ENCODE measurements around the gene HIGD2B.
"Not testable (repeated sequence)": the region's sequence is repeated elsewhere in the genome, so short reads cannot be mapped to it uniquely, and the experiment has no call there.

The HIGD2B gene

DNA sequence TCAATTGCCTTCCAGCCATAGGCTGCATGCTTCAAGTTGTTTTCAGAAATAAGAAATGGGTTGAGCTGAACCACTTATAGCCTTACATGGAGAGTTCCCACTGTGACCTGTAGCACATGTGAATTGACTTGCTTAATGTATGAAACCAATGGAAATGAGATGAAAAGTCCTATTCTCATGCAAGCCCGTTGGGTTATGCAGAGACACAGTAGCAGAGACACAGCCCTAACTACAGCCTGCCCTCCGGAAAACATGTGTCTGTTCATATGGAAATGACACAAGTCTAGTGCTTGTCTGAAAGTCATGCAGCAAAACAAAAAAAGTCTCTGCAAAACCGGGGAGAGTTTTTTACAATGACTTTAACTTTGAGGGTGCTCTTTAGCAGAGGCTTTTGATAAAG lies 14.5 kb downstream of the HIGD2B start:
- DNase-seq: no peak

DNA sequence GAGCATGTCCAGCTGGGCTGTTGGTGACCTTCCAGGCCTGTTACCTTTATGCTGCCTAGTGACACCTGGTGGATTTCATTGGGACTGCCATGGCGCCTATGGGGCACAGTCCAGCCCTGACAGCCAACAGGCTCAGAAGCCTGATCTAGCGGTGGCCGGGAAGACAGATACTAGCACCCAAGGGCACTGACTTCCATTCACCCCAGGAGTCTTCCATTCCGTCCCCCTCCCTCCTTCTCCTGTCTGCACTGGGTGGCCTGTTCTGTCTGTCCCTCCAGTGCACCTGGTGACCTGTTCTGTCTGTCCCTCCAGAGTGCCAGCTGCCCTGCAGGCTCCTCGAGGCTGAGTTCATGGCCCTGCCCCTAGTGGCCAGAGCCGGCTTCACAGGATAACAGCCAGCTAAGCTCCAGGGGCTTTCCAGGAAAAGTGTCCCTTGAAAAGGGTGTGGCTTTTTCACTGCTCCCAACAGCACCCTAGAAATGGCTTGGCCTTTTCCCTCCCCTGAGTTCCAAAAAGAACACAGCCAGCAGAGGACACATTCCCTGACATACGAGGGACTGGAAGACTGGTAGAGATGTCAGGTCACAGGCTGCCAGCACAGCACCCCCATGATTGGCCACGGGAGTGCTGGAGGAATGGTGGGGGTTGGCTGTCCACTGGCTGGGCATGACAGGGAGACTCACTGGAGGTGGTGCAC lies 15.2 kb downstream of the HIGD2B start:
- not testable (repeated sequence) for DNase-seq

DNA sequence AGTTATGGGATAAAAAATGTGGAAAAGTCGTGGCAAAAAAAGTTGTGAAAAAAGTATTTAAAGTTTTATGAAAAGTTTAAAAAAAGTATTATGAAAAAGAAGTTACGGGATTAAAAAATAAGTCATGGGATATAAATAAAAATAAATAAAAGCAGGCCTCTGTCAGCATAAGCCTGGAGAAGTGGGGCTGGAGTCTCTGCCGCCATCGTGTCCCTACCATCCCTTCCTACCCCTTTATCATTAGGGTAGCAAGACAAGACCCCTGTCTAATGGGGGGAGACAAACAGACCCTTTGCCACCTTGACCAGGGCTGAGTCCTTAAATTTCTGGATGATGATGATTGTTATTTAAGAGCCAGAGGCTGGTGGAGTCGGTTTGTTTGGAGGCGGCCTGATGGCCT lies 16.2 kb downstream of the HIGD2B start:
- DNase-seq: not testable (repeated sequence)

DNA sequence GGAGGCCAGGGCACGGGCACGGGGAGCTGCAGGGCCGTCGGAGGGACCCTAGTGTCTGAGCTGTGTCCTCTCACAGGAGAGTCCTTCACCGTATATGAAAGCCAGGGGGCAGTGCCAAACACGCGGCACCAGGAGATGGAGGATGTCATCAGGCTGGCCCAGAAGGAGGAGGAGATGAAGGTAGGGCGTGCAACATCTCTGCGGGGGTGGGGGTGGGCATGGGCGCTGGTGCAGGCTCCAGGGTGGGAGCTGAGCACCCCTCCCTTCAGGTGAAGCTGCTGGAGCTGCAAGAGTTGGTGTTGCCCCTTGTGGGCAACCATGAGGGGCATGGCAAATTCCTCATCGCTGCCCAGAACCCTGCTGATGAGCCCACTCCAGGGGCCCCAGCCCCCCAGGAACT lies 20.3 kb downstream of the HIGD2B start:
- not testable (repeated sequence) for DNase-seq

DNA sequence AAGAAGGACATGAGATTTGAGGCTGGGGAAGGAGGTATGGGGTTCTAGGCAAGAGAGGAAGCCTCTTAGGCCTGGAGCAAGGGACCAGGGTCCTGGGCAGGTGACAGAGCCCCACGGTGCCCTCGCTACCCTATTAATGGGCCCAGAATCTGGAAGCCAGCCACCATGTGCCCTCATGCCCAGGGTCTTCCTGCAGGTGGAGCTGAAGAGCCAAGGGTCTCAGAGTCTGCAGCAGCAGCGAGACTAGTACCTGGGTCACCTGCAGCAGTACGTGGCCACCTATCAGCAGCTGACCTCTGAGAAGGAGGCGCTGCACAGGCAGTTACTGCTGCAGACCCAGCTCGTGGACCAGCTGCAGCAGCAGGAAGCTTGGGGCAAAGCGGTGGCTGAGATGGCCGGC lies 22.1 kb downstream of the HIGD2B start:
- DNase-seq: not testable (repeated sequence)

DNA sequence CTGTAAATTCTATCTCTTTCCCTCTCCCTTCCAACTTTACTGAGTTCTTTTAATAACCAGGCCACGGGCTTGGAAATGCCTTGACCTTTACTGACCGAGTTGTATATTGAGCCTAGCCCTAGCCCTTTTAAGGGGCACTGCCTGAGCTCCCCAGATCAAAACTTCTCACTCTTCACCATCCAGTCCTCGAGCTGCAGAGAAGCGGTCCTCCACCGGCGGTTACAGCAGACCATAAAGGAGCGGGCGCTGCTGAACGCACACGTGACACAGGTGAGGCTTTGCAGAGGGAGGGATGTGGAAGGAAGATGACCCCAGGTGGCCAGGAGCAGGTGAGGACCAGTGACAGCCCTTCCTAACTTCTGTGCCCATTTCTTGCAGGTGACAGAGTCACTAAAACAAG lies 24.9 kb downstream of the HIGD2B start:
- not testable (repeated sequence) for DNase-seq

DNA sequence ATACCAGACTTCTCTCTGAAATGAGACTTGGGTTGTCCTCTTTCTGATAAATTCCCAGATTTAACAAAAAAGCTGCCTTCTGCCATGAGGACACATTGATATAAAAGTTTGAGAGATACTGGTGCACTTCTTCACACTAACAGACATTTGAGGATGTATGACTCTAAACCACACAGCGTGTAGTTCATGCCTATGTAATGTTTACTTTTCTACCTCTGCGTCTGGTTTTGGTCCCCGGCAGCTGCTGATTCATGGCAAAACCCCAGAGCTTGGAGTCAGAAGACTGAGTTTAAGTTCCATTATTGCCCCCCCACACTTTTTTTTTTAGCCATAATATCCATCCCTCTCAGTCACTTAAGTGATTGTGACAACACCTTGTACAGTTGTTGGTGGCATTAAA lies 30.0 kb downstream of the HIGD2B start:
- not testable (repeated sequence) for DNase-seq

DNA sequence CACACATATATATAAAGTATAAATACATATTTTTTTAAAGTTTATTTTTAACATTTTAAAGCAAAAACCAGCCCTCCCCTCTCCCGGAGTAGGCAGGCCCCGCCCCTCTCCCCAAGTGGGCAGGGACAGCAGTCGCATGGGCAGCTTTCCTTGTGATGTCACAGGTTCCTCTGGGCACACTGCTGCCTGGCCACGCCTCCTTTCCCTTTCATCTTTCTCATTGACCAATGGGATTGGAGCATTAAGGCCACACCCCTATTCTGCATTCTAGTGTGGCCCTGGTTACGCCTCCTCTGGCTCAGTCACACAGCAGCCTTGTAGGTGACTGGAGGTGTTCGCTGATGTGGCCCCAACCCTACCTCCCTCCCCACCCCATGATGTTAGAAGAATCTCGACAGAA lies 31.6 kb downstream of the HIGD2B start, which contains the start of gene GOLGA6B:
Gene GOLGA6B (plus strand): TSS at position 301 of the 400 bp plus-strand sequence. CDS start 41 bp downstream, at position 342.
- not testable (repeated sequence) for DNase-seq

DNA sequence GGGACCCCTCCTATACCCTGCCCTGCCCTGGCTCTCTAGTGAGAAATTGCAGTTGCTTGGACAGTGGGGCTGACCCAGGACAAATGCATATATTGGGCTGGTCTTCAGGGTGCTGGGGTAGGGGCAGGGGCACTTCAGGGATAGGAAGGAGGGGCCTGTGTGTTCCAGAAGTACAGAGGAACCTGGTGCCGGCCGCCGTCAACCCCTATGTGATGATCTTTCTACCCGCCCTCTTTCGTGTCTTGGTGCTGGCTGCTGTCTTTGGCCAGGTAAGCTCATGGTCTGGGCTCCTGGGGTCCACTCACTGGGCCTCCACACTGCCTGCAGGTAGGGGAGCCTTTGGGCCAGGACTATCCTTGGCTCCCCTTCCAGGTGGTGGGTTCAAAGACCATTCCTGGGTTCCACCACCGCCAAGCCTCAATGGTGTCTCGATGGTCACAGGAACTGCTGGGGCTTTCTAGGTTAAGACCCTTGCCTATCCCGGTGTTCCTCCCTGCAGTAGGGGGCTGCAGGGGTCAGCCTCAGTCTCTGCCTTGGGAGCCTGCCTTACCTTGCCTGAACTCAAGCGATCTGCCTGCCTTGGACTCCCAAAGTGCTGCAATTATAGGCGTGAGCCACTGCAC lies 37.2 kb downstream of the HIGD2B start:
- not testable (repeated sequence) for DNase-seq

DNA sequence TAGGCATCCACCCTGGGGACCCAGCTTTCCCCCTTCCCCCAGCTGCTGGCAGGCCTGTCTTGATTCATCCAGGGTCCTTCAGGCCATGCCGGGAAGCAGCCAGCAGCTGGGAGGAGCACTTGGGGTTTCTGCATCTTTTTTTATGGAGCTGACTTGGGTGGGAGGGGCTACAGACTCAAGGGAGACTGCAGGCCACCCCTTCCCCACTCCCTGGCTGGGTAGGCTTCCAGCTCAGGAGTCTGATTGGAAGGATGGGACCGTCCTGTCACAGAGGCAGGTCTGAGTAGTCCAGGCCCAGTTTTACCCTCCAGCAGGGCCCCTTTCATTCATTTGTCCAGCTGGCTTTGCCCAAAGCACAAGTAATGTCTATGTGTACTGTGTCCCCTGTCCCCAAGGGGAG lies 43.7 kb downstream of the HIGD2B start:
- not testable (repeated sequence) for DNase-seq

DNA sequence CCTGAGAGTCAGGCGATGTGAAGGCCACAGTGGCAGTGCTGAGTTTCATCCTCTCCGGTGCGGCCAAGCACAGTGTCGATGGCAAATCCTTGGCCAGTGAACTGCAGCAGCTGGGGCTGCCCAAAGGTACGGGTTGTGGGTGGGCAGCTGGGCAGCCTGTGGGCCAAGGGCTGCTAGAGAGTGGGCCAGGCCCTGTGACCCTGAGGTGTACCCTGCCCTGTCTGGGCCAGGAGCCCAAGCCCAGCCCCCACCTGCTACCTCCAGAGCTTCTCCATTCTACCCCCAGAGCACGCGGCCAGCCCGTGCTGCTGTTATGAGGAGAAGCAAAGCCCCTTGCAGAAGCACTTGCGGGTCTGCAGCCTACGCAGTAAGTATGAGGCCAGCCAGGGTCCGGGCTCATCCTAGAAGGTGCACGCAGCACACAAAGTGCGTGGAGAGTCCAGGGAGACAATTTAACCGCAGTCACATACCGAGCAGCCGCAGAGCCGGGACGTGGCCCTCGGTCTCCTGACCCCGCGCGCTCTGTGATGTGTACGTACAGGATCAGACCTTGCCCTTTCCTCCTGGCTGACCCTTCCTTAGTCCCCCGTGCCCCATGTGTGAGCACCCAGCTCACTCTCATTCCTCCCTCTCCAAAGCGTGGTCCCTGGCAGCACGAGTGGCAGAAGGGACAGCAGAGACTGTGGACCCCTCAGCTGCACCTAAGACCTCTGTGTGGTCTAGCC lies 46.1 kb downstream of the HIGD2B start:
- not testable (repeated sequence) for DNase-seq

DNA sequence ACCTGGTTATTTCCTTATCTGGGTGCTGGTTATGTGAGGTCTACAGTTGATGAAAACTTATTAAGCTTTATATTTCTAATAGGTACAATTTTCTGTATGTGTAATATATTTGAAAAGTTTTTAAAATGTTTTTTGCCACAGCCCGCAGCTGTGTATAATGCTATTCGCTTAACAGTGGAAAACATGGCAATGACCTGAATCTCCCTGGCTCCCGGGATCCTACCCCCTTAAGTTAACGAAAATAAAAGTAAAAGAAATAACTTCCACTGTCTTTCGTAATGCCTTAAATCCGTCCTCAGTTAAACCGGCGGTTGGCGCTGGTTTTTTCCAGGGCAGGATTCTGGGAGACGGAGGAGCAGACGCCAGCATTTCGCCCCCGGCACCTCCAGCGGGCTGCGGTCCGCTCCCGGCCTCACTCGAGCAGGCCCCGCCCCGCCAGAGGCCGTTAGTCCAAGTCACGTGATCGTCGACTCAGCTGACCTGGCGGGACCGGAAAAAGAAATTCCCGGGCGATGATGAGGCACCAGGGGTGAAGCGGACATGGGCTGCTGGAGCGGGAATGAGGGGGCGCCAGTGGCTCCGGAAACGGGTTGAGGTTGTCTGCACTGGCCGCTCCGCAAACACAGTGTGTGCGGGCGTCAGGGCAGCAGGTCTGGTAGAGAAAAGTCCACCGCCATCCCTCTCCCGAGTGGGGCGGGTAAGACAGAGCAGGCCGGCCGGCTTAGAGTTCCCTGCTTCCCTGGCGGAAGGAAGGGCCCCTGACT lies 49.3 kb downstream of the HIGD2B start:
- not testable (repeated sequence) for DNase-seq

DNA sequence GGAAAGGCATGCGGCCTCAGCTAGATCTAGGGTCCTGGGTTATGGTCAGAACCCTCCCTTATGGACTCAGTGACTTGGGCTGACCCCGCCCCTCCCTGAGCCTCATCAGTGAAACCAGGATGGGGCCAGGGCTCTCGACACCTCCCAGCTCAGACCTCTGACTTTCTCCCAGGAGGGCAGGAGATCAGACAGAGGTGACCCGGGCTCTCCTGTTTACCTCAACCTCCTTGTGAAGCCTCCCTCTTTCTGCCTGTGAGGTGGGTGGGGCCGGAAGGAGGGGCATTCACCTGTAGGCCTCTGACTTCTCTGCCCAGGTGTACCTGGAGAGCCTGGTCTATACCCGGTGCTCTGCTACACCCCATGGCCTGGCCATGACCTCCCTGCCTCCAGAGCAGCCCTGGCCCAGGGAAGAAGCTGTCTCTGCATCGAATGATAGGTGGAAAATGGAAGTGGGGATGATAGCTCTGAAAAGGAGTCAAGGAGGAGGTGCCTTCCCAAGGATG lies 56.9 kb downstream of the HIGD2B start:
- not testable (repeated sequence) for DNase-seq

DNA sequence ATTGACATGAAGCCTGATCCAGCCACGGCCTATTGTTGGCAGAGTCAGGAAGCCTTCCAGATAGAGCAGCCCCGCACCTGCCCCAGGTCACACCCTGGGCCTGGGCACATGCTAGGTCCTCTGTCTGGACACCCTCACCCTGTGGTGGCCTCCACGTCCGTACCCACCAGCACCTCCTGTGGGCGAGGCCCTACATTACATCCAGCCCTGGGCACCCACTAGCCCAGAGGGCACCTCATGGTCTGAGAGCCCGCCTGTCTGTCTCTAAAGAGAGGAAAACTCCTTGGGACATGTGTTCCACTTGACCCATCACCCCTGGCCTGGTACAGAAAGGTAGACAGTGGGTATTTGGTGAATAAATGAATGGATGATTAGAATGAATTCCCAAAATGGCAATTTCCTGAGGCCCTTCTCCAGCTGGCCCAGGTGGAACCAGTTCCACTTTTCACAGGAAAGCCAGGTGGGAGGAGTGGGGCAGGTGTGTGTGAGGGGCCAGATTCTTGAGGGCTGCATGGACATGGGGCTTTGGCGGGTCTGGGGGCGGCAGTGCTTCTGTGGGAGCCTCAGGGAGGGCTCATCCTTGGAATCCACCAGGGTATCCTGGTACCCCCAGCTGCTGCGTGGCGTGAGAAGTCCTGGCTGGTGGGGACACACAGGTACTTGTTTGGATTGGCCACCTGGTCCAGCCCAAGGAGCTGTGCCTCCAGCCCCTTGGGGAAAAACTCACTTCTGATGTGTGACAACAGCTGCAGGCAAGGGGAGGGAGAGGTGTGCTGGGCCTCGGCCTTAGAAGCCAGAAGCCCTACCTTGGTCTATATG lies 57.5 kb downstream of the HIGD2B start:
- not testable (repeated sequence) for DNase-seq

DNA sequence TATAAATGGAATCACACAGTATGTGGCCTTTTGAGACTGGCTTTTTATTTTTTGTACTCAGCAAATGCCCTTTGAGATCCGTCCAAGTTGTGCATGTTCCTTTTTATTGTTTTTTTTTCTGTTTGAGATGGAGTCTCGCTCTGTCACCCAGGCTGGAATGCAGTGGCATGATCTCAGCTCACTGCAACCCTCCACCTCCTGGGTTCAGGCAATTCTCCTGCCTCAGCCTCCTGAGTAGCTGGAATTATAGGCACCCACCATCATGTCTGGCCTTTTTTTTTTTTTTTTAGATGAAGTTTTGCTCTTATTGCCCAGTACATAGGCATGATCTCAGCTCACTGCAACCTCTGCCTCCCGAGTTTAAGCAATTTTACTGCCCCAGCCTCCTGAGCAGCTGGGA lies 59.8 kb downstream of the HIGD2B start:
- DNase-seq: peak; percentile 1

All from kidney glomerular epithelial cell (primary cell).